ENCODE data around the gene RIMS1.

Gene RIMS1

DNA sequence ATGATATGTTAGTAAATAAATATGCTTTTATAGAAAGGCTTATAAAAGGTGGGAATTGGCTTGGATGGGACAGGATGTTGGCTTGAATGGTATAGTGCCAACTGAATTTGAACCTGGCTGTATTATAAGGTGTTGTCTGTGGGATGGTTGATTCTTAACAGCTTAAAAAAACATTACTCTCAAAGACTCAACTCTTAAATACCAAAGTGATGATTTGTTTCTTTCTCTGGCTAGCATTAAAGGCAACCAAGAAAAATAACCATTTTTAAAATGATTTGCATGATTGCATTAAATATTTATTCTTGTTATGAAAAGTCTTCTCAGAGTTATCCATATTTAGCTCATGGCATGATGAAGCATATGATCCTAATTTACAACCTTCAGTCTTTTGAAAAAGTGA is 216.2 kb downstream of the RIMS1 start:
- no peak for DNase-seq

DNA sequence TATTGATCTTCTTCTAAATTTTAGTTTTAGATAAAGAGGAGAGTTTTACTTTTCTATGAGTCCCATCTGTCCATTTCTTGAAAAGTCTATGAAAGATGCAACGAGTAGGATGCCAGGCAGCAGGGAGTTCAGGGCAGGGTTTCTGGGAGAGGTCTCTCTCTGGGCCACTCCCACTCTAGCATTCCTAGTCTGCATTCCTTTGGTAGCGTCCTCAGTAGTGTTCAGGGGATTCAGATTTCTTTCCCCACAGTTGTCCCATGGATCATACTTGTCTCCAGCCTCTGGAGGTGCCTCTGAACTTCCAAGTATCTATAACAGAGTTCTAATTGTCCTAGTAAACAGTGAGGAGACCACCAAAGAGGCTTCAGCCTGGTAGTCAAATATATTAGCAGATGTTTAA is 225.3 kb downstream of the RIMS1 start:
- DNase-seq: no peak

DNA sequence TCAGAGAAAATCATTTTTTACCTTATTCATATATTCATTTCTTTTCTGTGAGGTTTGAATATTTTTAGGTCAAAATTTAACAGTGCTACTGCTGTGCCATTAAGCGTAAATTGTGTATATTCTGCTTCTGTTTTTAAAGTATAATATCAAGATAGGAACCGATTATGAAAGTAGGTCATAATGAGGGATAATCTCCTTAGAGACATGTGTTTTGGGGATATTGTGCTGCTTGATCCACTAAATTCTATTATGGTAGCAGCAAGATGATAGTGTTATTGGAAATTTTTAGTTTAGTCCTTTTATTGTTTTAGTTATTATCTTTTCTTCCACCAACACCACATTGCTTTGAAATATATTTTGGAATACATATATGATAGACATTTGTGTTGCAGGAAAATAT is 244.0 kb downstream of the RIMS1 start:
- no peak for DNase-seq

DNA sequence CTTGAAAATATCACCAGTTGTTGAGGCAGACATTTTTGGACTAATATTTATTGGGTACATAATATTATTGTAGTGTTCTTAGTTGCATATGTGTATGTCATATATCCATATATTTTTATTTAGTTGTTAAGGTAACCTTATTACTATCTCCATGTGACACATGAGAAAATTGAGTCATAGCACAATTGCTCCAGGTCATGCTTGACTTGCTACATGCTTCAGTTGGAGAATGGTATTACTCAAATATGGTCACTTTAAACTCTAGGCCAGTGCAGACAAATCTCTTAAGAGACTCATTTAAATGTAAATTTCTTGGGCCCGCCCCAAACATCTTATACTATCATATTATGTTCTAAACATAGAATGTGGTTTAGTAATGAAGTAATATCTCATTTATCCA is 246.1 kb downstream of the RIMS1 start:
- no peak for DNase-seq

DNA sequence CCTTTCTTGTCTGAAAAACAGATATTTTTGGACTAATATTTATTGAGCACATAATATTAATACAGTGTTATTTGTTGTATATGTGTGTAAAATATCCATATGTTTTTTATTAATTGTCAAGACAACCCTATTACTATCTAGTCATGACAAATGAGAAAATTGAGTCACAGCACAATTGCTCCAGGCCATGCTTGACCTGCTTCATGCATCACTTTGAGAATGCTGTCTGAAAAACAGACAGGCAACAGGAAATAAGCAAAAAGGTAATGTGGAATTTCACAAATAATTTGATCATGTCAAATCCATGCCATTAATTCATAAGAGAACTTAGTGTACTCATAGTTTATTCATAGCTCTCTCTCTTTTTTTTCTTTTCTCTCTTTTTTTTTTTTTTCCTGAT is 246.5 kb downstream of the RIMS1 start:
- no peak for DNase-seq

DNA sequence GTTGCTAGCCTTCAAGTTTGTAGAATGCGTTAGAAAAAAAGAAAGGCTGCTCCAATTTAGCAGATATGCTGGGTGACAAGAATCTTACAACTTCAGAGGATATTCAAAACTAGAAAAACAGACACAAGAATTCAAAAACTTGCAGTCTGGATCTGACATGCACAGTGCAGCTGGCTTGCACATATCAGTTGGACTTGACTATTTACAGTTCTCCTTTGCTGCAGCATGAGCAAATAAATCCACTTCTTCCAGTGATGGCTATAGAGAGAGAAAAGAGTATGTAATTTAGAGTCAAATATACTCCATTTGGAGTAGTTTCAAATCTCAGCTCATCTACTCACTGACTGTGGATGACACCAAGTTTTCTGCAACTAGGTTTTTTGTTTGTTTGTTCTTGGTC is 247.0 kb downstream of the RIMS1 start:
- DNase-seq: no peak

DNA sequence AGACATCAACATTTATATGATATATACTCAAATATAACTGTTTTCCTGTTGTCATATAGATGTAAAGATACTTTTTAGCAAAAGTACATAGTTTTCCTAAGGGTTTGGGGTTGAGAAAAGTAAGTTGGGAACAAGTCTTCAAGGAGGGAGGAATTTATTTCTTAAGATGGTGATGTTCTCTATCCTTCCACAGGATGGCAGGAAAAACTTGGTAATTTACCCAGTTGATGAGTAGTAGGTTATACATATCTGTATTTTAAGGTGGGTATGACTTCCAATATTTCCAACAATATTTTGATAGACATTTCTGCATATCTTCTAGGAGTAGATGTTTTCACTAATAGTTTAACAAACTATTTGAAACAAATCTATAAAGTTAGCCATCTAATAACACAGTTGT is 254.4 kb downstream of the RIMS1 start:
- DNase-seq: no peak

DNA sequence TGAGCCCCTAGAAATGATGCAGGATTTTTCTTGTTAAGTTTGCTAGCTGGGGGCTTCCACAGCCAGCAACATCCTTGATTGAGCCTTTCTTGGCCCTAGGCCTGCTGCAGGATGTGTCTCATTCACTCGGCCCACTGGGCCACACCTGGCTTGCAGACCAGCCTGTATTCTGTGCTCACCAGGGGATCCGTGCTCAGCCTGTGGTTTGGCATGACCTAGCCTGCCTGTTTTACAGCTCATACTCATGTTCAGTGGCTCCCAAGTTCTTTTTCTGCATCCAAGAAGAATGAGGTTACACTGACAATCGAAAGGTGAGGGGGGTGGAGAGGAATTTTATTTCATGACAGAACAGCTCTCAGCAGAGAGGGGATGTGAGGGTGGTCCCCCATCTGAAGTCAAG is 263.4 kb downstream of the RIMS1 start:
- no peak for DNase-seq

DNA sequence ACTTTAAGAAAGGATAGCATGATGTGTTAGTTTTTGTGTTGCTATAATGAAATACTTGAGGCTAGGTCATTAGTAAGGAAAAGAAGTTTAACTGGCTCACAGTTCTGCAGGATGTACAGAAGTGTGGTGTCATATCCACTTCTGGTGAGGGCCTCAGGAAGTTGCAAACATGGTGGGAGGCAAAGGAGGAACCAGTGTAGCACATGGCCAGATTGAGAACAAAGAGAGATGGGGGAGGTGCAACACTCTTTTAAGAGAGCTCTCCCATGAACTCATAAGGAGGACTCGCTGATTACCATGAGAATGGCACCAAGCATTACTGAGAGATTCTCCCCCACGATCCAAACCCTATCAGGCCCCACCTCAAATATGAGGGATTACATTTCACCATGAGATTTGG is 265.4 kb downstream of the RIMS1 start:
- DNase-seq: no peak

DNA sequence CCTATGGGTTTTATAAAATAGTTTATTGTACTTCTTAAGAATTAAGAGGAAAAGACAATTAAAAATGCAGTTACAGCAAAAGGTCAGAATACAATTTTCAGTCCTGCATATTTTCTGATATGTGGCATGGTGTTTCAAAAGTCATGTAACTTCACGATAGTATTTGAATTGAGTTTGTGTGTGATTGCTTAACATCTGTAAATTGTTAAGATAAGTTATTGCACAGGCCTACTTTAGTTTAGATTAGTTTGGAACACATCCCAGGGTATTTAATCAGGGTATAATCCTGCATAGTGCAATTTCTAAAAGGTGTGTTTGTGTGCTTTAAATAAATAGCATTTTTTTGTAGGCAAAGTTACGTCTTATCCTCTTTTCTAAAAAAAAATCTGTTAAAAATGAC is 289.6 kb downstream of the RIMS1 start:
- no peak for DNase-seq

DNA sequence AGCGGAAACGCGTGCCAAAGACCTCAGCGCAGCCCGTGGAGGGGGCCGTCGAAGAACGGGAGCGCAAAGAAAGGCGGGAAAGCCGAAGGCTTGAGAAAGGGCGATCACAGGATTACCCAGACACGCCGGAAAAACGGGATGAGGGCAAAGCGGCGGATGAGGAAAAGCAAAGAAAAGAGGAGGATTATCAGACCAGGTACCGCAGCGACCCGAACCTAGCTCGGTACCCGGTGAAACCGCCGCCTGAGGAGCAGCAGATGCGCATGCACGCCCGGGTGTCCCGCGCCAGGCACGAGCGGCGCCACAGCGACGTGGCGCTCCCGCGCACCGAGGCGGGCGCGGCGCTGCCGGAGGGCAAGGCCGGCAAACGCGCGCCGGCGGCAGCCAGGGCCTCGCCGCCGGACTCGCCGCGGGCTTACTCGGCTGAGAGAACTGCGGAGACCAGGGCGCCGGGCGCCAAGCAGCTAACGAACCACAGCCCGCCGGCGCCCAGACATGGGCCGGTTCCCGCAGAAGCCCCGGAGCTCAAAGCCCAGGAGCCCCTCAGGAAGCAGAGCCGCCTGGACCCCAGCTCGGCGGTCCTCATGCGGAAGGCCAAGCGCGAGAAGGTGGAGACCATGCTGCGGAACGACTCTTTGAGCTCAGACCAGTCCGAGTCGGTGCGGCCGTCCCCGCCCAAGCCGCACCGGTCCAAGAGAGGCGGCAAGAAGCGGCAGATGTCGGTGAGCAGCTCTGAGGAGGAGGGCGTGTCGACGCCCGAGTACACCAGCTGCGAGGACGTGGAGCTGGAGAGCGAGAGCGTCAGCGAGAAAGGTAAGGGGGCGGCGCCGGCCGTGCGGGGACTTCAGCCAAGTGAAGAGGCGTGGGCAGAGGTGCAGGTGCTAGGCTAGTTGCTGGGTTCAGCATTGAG is 296.2 kb downstream of the RIMS1 start:
- no peak for DNase-seq

DNA sequence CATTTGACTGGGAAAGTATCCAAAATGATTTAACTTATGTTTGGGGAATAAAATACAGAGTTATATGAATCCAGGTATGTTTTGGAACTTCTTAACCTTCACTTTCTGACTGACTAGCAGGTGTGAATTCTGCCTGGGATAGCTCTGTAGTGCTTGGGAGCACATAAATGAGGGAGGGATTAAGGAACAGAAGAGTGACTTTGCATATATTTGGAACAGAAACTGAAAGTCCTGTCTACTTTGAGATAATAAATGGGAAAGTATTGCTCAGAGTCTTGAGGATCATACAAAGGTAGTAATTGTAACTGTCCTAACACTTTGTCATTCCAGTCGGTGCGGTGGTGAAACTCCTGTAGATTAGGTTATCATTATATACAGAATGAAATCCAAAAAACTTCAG is 317.6 kb downstream of the RIMS1 start:
- DNase-seq: no peak

DNA sequence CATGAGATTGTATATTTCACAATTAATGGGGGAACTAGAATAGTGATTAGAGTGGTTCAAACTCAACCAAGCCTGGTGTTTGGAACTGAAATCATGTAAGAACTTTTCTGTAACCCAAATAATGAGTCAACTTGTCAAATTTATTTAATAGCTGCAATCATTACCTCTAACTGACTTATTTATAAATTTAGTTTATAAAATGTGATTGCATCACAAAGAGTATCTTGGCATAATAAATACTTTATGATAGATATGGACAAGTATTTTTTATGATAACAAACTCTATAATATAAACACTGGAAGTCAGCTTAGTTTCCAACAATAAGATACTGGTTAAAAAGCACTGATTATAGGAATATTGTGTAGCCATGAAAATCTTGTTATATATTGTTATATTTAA is 319.1 kb downstream of the RIMS1 start:
- DNase-seq: no peak

DNA sequence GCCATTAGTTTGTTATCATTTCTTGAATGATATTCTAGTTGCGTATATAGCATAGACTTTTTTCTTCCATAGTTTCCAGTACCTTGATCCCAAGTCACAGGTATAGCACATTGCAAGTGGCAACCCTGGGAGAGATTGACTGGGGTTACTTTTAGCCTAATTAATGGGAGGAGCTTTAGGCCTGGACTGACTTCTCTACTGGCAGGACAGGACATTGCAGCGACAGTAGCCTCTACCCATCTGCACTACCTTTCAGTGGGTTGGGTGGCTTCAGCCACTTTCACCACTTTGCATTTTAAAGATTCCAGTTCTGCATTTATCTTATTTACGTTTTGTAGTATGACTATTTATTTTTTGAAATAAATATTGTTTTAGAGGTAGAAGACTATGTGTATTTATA is 320.3 kb downstream of the RIMS1 start:
- no peak for DNase-seq

DNA sequence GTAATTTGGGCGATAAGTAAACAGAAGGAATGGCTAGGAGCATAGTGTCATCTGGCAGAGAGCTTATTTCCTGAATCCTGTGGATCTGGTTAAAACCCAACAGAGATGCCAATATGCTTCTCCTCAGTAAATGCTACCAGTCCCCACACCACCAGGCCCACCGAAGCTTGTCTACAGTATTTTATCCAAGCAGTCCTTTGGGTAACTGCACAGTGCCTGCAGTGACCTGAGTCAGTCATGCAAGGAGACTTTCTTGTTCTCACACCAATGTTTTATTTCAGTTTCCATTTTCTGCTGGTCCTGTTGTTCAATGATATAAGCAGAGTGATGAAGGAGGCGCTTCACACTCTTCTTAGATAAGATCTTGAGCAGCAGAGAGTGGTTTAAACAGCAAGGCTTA is 326.3 kb downstream of the RIMS1 start:
- no peak for DNase-seq

DNA sequence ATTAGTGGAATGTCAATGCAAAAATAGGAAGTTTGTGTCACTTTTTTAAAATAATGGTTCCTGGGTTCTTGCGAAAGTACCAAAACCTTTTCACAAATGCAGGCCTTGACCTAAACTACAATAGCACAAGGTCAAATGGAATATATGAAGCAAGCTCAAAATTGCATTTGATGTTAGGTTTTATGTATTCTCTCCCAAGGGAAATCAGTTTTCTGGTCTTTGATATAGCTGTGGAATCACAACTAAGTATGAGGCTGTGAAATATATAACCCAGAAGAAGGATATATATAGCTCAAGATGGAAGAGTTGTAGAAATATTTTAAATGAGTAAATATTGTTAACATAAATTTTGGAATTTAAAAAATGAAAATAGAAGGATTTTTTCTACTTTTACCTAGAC is 327.3 kb downstream of the RIMS1 start:
- DNase-seq: no peak

DNA sequence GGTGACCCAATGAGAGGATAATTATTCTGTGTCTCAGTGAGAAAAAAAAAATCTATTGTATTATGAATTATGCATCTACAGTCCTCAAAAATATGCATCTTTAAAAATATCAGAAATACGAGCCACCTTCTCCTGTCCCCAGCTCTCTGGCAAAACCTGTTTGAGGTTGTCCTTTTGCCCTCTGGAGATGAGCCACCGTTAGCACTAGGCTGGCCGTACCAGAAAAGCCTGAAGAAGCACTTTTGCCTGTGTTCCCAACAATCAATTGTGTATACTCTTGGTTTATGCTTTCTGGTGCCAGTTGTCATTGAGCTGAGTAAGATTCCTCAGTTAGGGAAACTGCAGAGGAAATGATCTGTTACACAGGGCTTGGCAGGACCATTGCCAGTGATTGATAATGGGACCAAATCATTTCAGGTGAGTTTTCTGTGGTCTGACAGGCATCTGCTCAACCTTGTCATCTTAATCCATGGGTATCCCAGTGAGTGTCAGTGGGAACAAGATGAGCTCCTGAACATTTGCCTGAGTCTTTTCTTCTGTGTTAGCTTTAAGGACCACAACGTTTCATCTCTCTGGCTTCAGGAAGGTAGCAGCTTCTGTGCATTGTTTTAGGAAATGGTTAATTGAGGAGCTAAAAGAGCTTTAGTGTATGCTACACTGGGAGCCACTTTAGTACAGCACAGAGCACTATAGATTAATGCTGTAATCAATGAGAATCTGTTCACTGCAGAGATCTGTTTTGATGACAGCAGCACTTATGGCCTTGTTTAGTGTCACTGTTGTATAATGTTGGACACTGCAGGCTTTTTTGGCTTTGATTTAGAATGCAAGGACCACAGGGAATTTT is 330.1 kb downstream of the RIMS1 start:
- DNase-seq: no peak

DNA sequence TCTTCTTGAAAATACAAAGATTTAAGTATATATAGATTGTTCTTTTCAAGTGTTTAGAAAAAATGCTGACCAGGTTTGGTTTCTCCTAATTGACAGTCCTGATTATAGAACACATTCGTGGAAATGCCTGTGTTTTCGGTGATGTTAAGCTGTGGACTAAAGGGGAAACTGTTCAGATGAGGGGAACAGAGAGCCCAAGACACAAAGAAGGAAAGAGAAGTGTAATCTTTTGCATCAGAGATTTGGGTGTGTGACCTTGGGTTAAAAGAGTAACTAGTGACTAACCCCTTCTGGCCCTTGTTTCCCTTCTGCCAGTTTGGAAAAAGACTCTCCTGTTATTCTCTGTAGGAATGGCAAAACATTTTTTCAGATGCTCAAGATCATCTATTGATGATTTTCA is 331.3 kb downstream of the RIMS1 start:
- DNase-seq: no peak

DNA sequence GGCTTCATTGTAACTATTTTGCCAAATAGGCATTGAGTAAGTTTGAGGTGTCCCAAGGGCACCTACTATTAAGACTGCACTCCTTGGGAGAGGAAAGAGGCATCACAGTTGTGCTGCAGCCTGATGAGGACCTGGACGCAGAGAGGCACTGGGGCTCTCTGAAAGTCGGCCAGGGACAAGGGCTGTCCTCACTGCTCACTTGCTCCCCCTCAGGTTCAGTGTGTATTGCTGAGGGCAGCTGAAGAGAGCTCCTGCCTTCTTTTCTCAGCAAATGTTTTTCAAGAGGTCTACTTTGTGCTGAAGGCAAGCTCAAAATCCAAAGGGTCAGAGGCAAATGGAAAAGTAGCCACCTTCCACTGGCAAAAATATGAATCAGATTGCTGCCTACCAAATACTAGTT is 331.8 kb downstream of the RIMS1 start:
- no peak for DNase-seq

DNA sequence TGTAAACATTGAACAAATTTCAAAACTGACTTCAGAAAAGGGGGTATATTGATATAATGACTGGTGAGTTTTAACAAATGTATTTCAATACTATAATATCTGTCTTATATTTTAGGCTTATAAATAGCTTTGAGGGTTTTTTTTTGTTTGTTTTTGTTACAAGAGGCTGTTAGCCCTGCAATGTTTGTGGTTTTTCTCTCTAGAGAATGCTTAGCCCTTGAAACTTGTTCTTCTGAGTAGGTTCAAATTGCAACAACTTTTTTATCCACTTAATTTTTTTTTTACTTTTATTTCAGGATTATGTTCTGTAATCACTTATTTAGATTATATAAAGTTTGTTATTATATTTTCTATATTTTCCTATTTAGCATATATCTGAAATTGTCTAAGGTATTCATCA is 333.2 kb downstream of the RIMS1 start:
- DNase-seq: no peak

DNA sequence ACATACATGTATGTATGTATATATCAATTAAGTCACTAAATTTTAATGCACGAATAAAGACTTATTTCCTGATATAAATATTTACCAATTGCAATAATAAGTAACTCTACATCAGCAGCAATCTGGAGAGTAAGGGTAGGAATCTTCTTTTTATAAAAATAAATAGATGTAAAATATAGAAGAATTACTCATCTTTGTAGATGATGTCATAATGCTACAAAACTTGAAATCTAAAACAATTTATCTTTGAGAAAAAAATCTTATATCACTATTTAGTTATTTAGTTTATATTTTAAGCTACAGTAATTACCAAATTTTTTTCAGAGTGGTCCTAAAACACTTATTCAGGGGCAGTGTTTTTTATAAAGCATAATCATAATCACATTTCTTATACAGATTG is 351.7 kb downstream of the RIMS1 start:
- DNase-seq: no peak

DNA sequence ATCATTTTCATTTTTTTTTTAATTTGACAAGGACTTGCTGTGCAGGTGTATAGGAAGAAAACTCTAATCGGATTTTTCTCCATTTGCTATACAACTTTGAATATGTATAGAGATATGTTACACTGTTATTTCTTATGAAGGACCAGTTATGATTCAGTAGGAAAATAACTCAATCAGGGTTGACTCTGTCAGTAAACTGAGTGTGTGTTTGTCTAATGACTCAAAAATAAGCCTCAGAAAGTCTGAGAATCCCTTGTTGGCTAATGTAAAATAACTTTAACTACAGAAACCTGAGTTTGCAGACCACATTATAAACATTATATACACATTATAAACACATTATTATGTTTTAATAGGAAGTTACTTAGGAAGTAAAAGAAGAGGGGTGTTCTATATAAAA is 352.6 kb downstream of the RIMS1 start:
- DNase-seq: no peak

DNA sequence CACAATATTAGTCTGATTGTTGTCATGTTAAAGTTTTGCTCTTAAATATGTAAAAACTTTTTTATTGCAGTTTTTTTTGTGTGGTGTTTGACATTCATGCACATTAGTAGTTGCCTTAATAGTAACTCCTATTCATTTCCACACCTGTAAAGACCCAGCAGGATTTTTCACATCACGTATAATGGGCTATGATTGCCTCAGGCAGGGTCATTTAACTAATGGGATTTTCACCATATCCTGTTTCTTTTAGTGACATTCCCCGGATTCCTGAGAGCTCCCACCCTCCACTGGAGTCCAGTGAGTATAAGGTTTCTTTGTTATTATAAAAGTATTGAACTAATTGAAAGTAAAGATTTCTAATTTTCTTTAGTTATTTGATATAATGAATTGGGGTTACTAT is 359.2 kb downstream of the RIMS1 start:
- no peak for DNase-seq

DNA sequence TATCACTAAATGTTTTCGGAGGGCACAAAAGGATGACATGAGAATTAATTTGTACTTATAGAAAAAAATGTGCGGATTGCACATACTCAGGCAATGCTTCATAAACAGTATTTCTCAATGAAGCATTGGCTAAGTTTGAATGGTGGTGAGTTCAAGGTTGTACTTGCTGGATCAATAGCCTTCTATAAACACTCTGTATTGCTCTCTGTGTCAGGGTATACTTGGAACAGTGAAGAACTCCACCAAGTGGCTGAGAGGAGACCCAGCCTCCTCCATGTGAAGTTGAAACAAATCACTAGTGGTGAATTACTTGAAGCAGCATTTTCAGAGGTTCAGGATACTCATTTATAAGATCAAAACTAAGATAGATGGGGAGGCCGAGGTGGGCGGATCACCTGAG is 360.6 kb downstream of the RIMS1 start:
- DNase-seq: no peak
